SH-SY5Y (cell line): ENCODE measurements around the gene SGCB.

Experiments
- GATA2 ChIP-seq: IDR thresholded peaks from 2 replicates; pipeline ENCODE4 v1.6.1; 2011; ENCODE audit warnings: mild to moderate bottlenecking, low read depth, low read length
- GATA3 ChIP-seq: IDR thresholded peaks from 2 replicates; pipeline ENCODE4 v1.6.1; 2011; ENCODE audit warnings: low read depth, mild to moderate bottlenecking, low read length, moderate library complexity

DNA sequence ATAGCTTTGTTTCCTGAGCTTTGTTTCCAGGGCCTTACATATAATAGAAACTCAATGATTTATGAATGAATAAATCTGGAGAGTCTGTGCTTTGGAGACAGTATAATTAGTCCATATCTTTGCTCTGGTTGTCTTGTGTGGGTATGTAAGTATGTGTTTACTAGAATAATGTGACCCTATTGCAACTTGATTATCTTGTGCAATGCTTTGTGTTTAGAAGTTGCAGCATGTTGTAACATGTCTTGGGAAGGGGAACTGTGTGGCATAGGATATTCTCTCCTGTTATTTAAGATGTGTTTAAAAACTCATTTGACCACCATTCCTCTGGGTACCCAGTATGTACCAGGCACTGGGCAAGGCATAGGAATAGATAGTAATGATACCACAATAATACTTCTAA, 19.1 kb upstream of the SGCB start:
- TF ChIP-seq GATA2 (no peak), GATA3 (no peak)
